ENCODE results near the gene NHEJ1.

NHEJ1 gene

GRCh38 chr2:219086196-219086595 is 74.4 kb downstream of the NHEJ1 start:
- no peak for DNase-seq (ENCODE audit: low read depth)

DNA sequence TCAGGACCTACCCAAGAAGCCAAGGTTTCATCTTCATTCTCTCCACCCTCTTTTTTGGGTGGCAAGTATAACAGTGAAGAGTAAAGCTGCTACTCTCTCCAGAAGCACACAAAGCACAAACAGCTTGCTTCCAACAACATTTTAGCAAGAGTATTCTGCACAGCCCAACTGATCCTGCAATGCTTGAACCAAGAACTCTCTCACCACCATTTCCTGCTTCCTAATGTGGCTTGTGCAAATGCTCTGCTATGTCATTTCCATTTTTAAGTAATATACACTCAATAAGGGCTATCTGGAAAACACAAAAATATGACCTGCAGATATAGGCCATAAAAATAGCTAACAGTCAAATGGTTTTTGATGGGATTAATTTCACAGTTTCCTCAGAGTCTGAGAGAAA is 75.8 kb downstream of the NHEJ1 start:
- no peak for DNase-seq (ENCODE audit: low read depth)

DNA sequence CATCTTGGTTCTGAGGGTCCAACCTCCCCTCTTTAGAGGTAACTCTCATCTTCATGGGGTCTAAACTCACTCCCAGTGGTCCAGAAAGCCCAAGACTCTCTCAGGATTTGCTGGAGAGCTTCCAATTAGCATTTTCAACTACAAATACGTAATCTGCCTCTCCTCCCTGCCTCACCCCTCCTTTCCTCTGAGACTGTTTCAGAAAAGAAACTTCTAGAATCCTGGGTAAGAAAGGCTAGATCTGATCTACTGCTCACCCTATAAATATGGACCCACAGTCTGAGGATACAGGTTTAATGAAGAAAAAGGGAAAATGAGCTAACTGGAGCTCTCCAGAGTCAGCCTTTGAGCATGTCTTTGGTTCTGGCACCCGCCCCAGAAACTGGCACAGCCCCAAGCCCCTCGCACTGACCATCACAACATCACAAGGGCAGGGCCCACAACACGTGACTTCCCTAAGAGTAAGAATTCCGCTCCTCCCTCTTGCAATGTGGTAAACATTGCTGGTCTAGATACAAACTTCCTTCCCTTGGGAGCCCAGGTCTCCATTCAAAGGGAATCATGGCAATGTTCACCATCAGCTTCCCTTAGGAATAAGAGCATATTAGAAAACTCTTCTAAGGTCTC is 78.2 kb downstream of the NHEJ1 start:
- DNase-seq (ENCODE audit: low read depth): no peak

- no peak for DNase-seq (ENCODE audit: low read depth)
These were observed 78.8 kb downstream of the NHEJ1 start for GRCh38 chr2:219081701-219082331.

- DNase-seq (ENCODE audit: low read depth): no peak
These were observed 79.5 kb downstream of the NHEJ1 start for GRCh38 chr2:219081096-219081495.

GRCh38 chr2:219079417-219079816 is 81.2 kb downstream of the NHEJ1 start:
- DNase-seq (ENCODE audit: low read depth): no peak

DNA sequence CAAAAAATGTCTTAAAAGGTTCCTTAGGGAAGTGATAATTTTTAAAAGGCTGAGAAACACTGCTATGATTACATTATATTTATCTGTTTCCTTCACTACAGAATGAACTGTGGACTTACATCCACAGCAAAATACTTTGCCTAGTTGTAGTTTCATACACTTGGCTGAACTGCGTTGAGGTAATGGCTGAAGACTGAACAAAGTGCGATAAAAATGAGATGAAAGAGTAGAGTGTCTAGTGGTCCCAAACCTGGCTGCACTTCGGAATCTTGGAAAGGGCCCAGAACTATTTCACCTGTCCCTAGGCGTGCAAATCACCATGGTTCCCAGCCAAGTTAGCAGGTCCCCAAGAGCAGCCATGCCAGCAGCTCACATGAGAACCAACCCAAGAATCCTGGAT is 81.7 kb downstream of the NHEJ1 start:
- DNase-seq (ENCODE audit: low read depth): no peak

GRCh38 chr2:219078126-219078525 is 82.5 kb downstream of the NHEJ1 start:
- DNase-seq (ENCODE audit: low read depth): no peak

DNA sequence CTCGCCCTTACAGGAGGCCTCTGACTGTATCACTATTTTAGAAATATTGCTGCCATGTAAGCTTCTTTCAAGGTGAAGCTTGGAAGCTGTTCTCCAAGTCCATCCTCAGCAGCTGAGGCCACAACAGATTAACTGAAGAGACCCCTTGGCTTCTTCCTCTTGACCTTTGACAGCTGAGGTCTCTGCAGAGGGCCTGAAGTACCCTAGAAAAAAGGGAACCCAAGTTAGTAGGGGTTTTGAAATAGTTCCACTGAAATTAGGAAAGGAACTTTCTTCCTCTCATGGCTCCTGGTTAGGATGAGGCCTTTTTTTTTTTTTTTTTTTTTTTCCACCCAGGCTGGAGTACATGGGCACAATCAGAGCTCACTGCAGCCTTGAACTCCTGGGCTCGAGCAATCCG is 84.4 kb downstream of the NHEJ1 start:
- no peak for DNase-seq (ENCODE audit: low read depth)

- no peak for DNase-seq (ENCODE audit: low read depth)
These were observed 87.0 kb downstream of the NHEJ1 start for GRCh38 chr2:219073413-219074129.

DNA sequence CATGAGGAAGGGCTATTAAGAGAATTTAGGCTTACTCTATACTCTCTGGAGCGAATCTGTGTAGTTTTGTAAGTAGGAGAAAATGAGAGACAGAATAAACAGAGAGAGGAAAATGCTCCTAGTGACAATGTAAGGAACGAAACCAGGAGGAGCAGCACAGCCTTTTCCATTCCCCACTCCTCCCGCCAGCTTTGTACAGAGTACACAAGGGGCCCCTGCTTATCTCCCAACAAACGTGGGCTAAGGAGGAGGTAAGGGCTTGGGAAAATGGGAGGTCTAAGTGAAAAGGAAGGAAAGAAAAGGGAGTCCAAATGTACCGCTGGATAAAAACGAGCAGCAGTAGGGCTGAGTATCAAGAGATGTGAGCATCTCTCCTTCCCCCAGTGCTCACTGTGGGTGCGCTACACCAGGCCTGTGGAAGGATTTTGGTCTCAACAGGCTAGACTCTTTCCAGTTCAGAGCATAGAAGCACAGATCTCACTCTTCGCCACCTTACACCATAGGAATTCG is 87.8 kb downstream of the NHEJ1 start:
- no peak for DNase-seq (ENCODE audit: low read depth)

DNA sequence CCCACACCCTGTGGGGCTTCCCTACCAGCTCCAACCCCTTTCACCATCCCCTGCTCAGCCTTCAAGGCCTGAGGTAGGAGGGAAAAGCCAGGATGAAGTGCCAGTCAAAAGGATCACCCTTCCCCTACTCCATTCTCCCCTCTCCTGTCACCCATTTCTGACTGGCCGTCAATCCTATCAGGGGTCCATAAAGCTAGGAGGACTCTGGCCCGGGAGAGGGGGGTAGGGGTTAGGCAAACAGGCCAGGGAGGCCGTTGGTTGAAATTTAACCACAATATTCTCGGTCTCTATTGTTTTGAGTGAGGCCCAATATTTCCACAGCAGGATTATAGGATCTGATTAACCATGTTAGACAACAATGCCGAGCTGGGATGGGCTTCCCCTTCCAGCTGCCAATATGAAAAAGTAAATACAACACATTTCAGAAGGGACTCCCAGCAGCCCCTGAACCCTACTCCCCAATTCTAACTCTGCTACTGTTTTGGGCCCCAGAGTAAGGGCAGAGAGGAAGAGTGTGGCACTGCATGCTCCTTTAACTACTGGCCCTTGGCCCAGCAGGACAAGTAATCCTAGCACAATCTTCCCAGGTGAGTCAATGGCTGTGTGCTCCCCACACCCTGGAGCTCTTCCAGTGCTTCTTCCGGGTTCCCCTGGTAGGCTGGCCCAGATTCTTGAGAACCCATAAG is 89.3 kb downstream of the NHEJ1 start:
- DNase-seq (ENCODE audit: low read depth): no peak

GRCh38 chr2:219065484-219065883 is 95.1 kb downstream of the NHEJ1 start:
- no peak for DNase-seq (ENCODE audit: low read depth)

GRCh38 chr2:219062081-219062480 is 98.5 kb downstream of the NHEJ1 start:
- no peak for DNase-seq (ENCODE audit: low read depth)

DNA sequence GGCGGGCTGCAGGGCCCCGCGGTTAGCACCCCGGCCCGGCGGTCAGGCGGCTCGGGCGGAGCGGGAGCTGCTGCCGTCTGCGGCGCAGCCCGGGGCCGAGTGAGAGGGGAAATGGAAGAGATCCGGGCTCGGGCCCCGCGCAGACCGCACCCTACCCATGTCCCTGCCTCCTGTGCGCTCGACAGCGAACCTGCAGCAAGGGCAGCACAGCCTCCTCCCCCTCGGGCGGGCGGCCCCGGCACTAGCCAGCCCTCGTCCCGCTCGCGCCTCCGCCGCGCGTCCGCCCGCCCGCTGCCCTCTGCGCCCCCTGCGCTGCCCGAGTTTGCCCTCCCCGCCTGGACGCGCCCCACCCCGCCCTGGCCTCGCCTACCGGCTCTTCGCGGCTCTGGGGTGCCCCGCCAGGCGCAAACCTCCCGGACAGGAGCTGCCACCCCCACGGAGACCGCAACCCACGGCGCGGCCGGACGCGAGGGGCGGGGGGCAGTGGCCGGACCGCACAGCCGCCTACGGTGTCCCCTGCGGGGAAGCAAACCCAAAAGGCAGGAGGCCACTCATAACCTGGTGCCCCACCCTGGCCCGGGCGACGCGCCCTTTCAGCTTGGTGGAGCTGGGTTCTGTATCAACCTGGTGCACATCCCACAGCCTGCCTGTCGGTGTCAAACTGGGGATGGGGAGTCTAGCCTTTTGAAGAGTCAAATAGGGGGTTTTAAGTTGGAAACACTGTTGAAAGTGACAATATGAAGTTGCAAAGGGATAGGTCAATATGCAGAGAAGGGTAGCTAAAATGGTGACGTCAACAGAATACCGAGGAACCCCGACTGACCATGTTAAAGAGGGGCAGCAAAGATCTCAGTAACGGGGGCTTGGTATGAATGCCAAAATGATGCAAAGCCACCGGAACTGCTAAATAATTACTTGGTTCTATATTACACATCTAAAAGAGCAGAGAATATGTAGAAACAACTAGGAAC is 99.5 kb downstream of the NHEJ1 start, which contains the start of gene IHH:
Gene IHH (minus strand): TSS at position 101 of the 971 bp plus-strand sequence. CDS start 454 bp downstream, outside the sequence.
- no peak for DNase-seq (ENCODE audit: low read depth)

- no peak for DNase-seq (ENCODE audit: low read depth)
These were observed 100.6 kb downstream of the NHEJ1 start for GRCh38 chr2:219059725-219060682.

DNA sequence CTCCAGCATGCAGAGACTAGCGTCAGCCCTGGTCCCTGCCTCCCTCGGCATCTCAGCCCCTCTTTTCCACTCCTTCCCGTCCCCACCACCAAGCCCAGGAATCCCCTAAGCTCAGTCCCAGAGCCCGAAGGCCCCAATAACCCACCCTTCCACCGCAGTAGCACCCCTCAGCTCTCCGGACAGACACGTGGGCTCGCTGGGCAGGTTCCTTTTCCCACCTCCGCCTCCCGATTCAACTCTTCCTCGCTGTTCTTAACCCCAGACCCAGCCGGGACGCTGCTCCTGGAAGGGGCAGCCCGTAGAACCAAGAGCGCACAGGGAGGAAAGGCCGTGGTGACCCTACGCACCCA is 101.3 kb downstream of the NHEJ1 start:
- DNase-seq (ENCODE audit: low read depth): no peak

DNA sequence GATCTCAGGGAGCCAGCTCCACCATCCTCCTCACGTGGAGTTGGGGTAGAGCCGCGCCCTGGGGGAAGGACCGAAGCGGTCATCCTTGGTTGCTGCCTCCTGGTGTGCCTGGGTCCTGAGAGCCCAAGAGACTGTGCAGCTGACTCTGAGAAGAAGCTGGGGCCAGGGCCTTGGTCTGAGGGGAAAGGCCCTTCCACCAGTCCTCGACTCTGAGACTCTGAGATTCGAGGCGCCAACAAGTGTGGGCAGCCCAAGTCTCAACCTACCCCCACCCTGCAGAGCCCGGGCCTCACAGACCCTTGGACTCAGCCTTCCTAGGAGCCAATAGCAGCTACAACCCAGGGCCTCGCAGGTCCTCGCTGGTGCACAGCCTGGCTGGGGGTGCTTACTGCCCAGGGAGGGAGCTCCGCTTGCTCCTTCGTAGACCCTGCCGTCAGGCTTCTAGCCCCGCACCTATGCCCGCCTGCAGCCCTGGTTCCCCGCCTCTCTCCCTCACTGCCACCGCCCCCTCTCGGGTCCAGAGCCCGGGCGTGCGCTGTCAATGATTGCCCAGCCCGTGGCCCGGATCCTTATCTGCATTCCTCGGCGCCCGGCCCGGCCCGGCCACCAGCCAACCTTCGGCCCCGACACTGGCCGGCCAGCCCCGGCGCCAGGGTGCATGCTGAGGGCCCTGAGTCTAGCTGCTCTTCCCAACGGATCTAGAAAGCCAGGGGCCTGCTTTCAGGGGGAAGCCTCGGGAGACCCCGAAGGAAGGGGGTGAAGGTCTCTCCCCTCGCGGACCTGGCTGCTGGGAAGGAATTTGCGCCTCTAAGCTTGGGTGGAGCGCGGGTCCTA is 101.9 kb downstream of the NHEJ1 start:
- DNase-seq (ENCODE audit: low read depth): no peak
